Gastrocnemius medialis (tissue), 4 donors: ENCODE results near the gene NOLC1.

Experiments
- CTCF ChIP-seq, 5 experiments: fragments of 450-650 bp in 3 of 5; fragments of 200-600 bp in 2 of 5; sonication (generic) in 2 of 5; IDR thresholded peaks in 4 of 5; conservative IDR thresholded peaks in 1 of 5; 1 replicate in 4 of 5; 2 replicates in 1 of 5; pipeline ENCODE4 v1.5.1; 2016 to 2019; ENCODE audit warnings: antibody characterized with exemption in 5 of 5, mild to moderate bottlenecking in 3 of 5, moderate library complexity in 3 of 5
- POLR2A ChIP-seq, 2 donors: fragments of 450-650 bp; IDR thresholded peaks; one replicate each; pipeline ENCODE4 v1.6.1; 2017; ENCODE audit warnings: antibody characterized with exemption in 2 of 2, mild to moderate bottlenecking in 2 of 2, moderate library complexity in 2 of 2

GRCh38 chr10:102122450-102122849 lies 29.7 kb upstream of the NOLC1 start:
- TF ChIP-seq CTCF (IDR thresholded peaks at IDR 0.05 in 4 of 5, conservative IDR thresholded peaks at IDR 0.05 in 1 of 5), result no peak
- TF ChIP-seq POLR2A (IDR thresholded peaks at IDR 0.05), result no peak
